PC-3 (cell line): Measurements from ENCODE around the gene RPS5. TPM values are rescaled to one million over a fixed set of nuclear protein-coding genes. Genes with fewer than 3 reads are reported as not detected.
"Not testable (repeated sequence)": the region's sequence is repeated elsewhere in the genome, so short reads cannot be mapped to it uniquely, and the experiment has no call there.

Experiments
- ATAC-seq: fragments of 200-7000 bp; cut with Tn5 transposase; 2 replicates; pipeline ENCODE4 v1.9.1; 2020; ENCODE audit warnings: mild to moderate bottlenecking, moderate library complexity
- BruUV-seq: library from RNA; stranded (reverse); fragments of 400-500 nt; replicated peaks from 2 replicates; lab custom pipeline; 2021; lab: Mats Ljungman, UMichigan
- CTCF ChIA-PET: fragments of 300-600 bp; sonication (Branson Sonifier 250); formaldehyde crosslinking; loops from one replicate; lab custom pipeline; 2022; ENCODE audit warnings: antibody characterized with exemption; lab: Charles Lee
- POLR2A ChIA-PET: fragments of 300-600 bp; sonication (Branson Sonifier 250); formaldehyde crosslinking; loops from one replicate; lab custom pipeline; 2022; ENCODE audit warnings: antibody characterized with exemption; ENCODE audit not compliant: unreplicated experiment; lab: Charles Lee
- DNase-seq: peaks from one replicate; pipeline ENCODE4 v3.0.0-alpha.2; 2015
- H2AFZ ChIP-seq: fragments of 300-600 bp; sonication (generic); 2 replicates; pipeline ENCODE4 v1.6.0; 2016; ENCODE audit warnings: antibody characterized with exemption, low read length
- H3F3A ChIP-seq: fragments of 300-600 bp; sonication (generic); one replicate; pipeline ENCODE4 v1.6.0; 2017; ENCODE audit warnings: antibody characterized with exemption, low read length, control low read depth, mild to moderate bottlenecking; ENCODE audit not compliant: unreplicated experiment
- H3K27ac ChIP-seq: fragments of 300-600 bp; sonication (generic); 2 replicates; pipeline ENCODE4 v1.5.1; 2016; ENCODE audit warnings: mild to moderate bottlenecking, low read length
- H3K27me3 ChIP-seq: fragments of 300-600 bp; sonication (generic); 2 replicates; pipeline ENCODE4 v1.6.1; 2016; ENCODE audit warnings: low read length, mixed read lengths
- H3K36me3 ChIP-seq: fragments of 300-600 bp; sonication (generic); 2 replicates; pipeline ENCODE4 v1.6.1; 2016; ENCODE audit warnings: low read depth, mixed run types, low read length, mixed read lengths
- H3K4me1 ChIP-seq: fragments of 300-600 bp; sonication (generic); 2 replicates; pipeline ENCODE4 v1.5.1; 2016; ENCODE audit warnings: low read length; ENCODE audit not compliant: insufficient read depth
- H3K4me2 ChIP-seq: fragments of 300-600 bp; sonication (generic); 2 replicates; pipeline ENCODE4 v1.6.0; 2016; ENCODE audit warnings: low read length
- H3K4me3 ChIP-seq: fragments of 300-600 bp; sonication (generic); 2 replicates; pipeline ENCODE4 v1.5.1; 2016; ENCODE audit warnings: mild to moderate bottlenecking, low read length, mixed read lengths
- H3K79me2 ChIP-seq: fragments of 300-600 bp; sonication (generic); 2 replicates; pipeline ENCODE4 v1.6.1; 2017; ENCODE audit warnings: low read length, mixed read lengths
- H3K9ac ChIP-seq: fragments of 300-600 bp; sonication (generic); 2 replicates; pipeline ENCODE4 v1.6.0; 2016; ENCODE audit warnings: mild to moderate bottlenecking, low read length
- H3K9me2 ChIP-seq: fragments of 300-600 bp; sonication (generic); replicated peaks from 2 replicates; pipeline ENCODE4 v1.6.1; 2016; ENCODE audit warnings: mixed run types, low read length, mixed read lengths
- H3K9me3 ChIP-seq: fragments of 300-600 bp; sonication (generic); 2 replicates; pipeline ENCODE4 v1.6.1; 2016; ENCODE audit warnings: low read length, mixed read lengths
- H4K20me1 ChIP-seq: fragments of 300-600 bp; sonication (generic); 2 replicates; pipeline ENCODE4 v1.6.1; 2016; ENCODE audit warnings: low read length, mixed read lengths
- EZH2 ChIP-seq: fragments of 300-600 bp; sonication (generic); IDR thresholded peaks from one replicate; pipeline ENCODE4 v1.6.1; 2017; ENCODE audit warnings: antibody characterized with exemption, mild to moderate bottlenecking, low read length; ENCODE audit not compliant: unreplicated experiment
- intact Hi-C: fragments of 100-400 bp; cut with micrococcal nuclease; formaldehyde crosslinking; loops from 2 replicates; pipeline ENCODE4 v1.9.0; 2023
- microRNA-seq: library from miRNA; unstranded; fragments of <30 nt; microRNA quantifications from one replicate; pipeline ENCODE4 v1.1.0, GENCODE V29; 2020; ENCODE audit not compliant: unreplicated experiment
- total RNA-seq: library from RNA; depleted of rRNA; stranded (reverse); fragments of >200 nt; gene quantifications from 2 replicates; pipeline ENCODE4 v1.2.3, GENCODE V29; 2014; rRNA removed
- TF ChIP-seq, protein P1 (sequence below): fragments of 300-600 bp; sonication (generic); conservative IDR thresholded peaks from 2 replicates; pipeline ENCODE4 v1.5.1; 2017; ENCODE audit warnings: antibody characterized with exemption, low read depth, mild to moderate bottlenecking, low read length

The RPS5 gene
- total RNA-seq, 1 experiment from 2014 or later = 3,776 TPM

GRCh38 chr19:58440556-58440955 lies 53.5 kb downstream of the RPS5 start:
- no peak overlapping the region for H3K4me3 ChIP-seq
- intact Hi-C loops = no loop called here
- no peaks in the 10 kb centered on the region for H4K20me1 ChIP-seq
- no peak overlapping the region for H3K4me2 ChIP-seq
- H3K27ac ChIP-seq = no peak overlapping the region
- ChIA-PET CTCF (no interaction called here), POLR2A (no interaction called here)
- no peaks in the 10 kb centered on the region for H3K9me2 ChIP-seq
- H3K4me1 ChIP-seq = no peaks in the 10 kb centered on the region
- no peak overlapping the region for H2AFZ ChIP-seq
- H3F3A ChIP-seq = no peaks in the 10 kb centered on the region
- no peaks in the 10 kb centered on the region for H3K79me2 ChIP-seq
- BruUV-seq = no TSS peak
- H3K9me3 ChIP-seq = no peaks in the 10 kb centered on the region
- TF ChIP-seq, protein P1, sequence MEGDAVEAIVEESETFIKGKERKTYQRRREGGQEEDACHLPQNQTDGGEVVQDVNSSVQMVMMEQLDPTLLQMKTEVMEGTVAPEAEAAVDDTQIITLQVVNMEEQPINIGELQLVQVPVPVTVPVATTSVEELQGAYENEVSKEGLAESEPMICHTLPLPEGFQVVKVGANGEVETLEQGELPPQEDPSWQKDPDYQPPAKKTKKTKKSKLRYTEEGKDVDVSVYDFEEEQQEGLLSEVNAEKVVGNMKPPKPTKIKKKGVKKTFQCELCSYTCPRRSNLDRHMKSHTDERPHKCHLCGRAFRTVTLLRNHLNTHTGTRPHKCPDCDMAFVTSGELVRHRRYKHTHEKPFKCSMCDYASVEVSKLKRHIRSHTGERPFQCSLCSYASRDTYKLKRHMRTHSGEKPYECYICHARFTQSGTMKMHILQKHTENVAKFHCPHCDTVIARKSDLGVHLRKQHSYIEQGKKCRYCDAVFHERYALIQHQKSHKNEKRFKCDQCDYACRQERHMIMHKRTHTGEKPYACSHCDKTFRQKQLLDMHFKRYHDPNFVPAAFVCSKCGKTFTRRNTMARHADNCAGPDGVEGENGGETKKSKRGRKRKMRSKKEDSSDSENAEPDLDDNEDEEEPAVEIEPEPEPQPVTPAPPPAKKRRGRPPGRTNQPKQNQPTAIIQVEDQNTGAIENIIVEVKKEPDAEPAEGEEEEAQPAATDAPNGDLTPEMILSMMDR = no peak
- TF ChIP-seq EZH2 = no peak
- H3K36me3 ChIP-seq = no peaks in the 10 kb centered on the region
- no peaks in the 10 kb centered on the region for H3K27me3 ChIP-seq
- DNase-seq = no peak
- ATAC-seq = no peak
- H3K9ac ChIP-seq = no peak overlapping the region

DNA sequence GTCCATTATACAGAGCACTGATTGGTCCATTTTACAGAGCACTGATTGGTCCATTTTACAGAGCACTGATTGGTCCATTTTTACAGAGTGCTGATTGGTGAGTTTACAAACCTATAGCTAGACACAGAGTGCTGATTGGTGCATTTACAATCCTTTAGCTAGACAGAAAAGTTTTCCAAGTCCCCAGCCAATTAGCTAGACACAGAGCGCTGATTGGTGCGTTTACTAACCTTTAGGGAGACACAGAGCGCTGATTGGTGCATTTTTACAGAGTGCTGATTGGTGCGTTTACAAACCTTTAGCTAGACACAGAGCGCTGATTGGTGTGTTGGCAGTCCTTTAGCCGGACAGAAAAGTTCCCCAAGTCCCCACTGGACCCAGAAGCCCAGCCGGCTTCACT lies 55.9 kb downstream of the RPS5 start:
- POLR2A ChIA-PET, H3K9ac ChIP-seq, H4K20me1 ChIP-seq, H3F3A ChIP-seq, DNase-seq, H3K27me3 ChIP-seq, CTCF ChIA-PET, H3K4me3 ChIP-seq, intact Hi-C loops, H3K79me2 ChIP-seq, BruUV-seq, H3K36me3 ChIP-seq, H3K4me1 ChIP-seq, H3K4me2 ChIP-seq, ATAC-seq, H3K9me2 ChIP-seq, H3K27ac ChIP-seq, H2AFZ ChIP-seq: not testable (repeated sequence)
- 0 out of 2 replicates have a peak, but pooled peaks cover 12% of the 10 kb centered on the region for H3K9me3 ChIP-seq

Small RNAs within 50 kb of the gene (microRNA-seq; reads per million reads assigned to microRNA genes)
- not detected for gene MIR4754

Other genes starting within 250 kb of the RPS5 start
- 8.2 and 10.5 TPM in 2 replicates for gene ZNF329, start 236.5 kb upstream of the RPS5 start, total RNA-seq
- gene ZNF274, start 204.2 kb upstream of the RPS5 start, total RNA-seq = 15.4 and 16.1 TPM in 2 replicates
- 73.7 and 115 TPM in 2 replicates for gene ZNF544, start 158.4 kb upstream of the RPS5 start, total RNA-seq
- 7.3 and 7.9 TPM in 2 replicates for gene ZNF8, start 108.3 kb upstream of the RPS5 start, total RNA-seq
- gene ERVK3-1, start 81.9 kb upstream of the RPS5 start, total RNA-seq = 104 and 116 TPM in 2 replicates
- 4.0 and 4.3 TPM in 2 replicates for gene ZSCAN22, start 60.3 kb upstream of the RPS5 start, total RNA-seq
- gene A1BG, start 33.8 kb upstream of the RPS5 start, total RNA-seq = 0.92 and 1.9 TPM in 2 replicates
- gene ZNF497, start 24.5 kb upstream of the RPS5 start, total RNA-seq = 2.2 and 4.0 TPM in 2 replicates
- gene ZNF837, start 6.2 kb upstream of the RPS5 start, total RNA-seq = 9.5 and 12.6 TPM in 2 replicates
- gene RNF225, start 8.4 kb downstream of the RPS5 start, total RNA-seq = 2.2 TPM in 1 of 2 replicates, not detected in the other
- gene ZNF584, start 21.4 kb downstream of the RPS5 start, total RNA-seq = 49.2 and 73.8 TPM in 2 replicates
- not detected in 2 replicates for gene ZNF132, start 52.9 kb downstream of the RPS5 start, total RNA-seq
- 11.2 and 12.8 TPM in 2 replicates for gene ZNF324B, start 64.4 kb downstream of the RPS5 start, total RNA-seq
- 14.8 and 15.9 TPM in 2 replicates for gene ZNF324, start 79.8 kb downstream of the RPS5 start, total RNA-seq
- gene ZNF446, start 89.1 kb downstream of the RPS5 start, total RNA-seq = 8.9 and 13.4 TPM in 2 replicates
- gene SLC27A5, start 124.7 kb downstream of the RPS5 start, total RNA-seq = 56.2 and 56.8 TPM in 2 replicates
- gene ZBTB45, start 132.5 kb downstream of the RPS5 start, total RNA-seq = 14.0 and 19.1 TPM in 2 replicates
- 1,169 and 1,653 TPM in 2 replicates for gene TRIM28, start 156.8 kb downstream of the RPS5 start, total RNA-seq
- 220 and 264 TPM in 2 replicates for gene CHMP2A, start 167.8 kb downstream of the RPS5 start, total RNA-seq
- gene UBE2M, start 171.3 kb downstream of the RPS5 start, total RNA-seq = 243 and 268 TPM in 2 replicates
- gene MZF1, start 186.1 kb downstream of the RPS5 start, total RNA-seq = 18.0 and 29.3 TPM in 2 replicates